ENCODE data around the gene RPS6KB2.

DNA sequence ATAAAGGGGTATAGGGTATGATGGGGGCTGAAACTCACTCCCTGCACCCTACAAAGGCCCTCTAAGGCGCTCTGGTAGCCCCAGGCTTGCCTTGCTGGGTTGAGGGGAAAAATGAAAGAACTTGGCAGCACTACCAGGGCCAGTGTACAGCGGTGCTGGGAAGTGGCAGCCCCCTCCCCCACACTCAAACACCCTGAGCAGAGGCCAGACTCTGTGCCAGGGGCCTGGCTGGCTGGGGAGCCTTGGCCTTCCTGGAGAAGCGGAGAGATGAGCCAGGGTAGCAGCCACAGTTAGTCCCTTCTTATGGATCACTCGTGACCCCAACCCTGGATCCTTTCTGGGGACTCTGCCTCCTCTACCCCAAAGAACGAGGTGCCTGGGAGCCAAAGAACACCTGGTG is 38.1 kb downstream of the RPS6KB2 start:
- TF ChIP-seq EZH2 (IDR thresholded peaks at IDR 0.05; ENCODE audit: low read depth): no peak
- TF ChIP-seq, protein P1, sequence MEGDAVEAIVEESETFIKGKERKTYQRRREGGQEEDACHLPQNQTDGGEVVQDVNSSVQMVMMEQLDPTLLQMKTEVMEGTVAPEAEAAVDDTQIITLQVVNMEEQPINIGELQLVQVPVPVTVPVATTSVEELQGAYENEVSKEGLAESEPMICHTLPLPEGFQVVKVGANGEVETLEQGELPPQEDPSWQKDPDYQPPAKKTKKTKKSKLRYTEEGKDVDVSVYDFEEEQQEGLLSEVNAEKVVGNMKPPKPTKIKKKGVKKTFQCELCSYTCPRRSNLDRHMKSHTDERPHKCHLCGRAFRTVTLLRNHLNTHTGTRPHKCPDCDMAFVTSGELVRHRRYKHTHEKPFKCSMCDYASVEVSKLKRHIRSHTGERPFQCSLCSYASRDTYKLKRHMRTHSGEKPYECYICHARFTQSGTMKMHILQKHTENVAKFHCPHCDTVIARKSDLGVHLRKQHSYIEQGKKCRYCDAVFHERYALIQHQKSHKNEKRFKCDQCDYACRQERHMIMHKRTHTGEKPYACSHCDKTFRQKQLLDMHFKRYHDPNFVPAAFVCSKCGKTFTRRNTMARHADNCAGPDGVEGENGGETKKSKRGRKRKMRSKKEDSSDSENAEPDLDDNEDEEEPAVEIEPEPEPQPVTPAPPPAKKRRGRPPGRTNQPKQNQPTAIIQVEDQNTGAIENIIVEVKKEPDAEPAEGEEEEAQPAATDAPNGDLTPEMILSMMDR (conservative IDR thresholded peaks at IDR 0.05): no peak

All from PC-9 (cell line).